ENCODE results near the gene SPOCK2.

The SPOCK2 gene

GRCh38 chr10:72013202-72013945 is 75.0 kb downstream of the SPOCK2 start:
- Histone ChIP-seq H3K9ac (ENCODE audit: low read length in 2 of 2) (no peak overlapping the region), H3K4me3 (ENCODE audit: low read length in 2 of 2) (no peak overlapping the region), H3K4me1 (ENCODE audit: control insufficient read depth, insufficient read depth, low read length) (peaks cover 54% of the 10 kb centered on the region), H3K36me3 (ENCODE audit: control insufficient read depth in 2 of 2, insufficient read depth in 2 of 2, low read length in 2 of 2) (peaks cover 0 to 8% of the 10 kb centered on the region in 2 donors), H3K9me3 (ENCODE audit: control insufficient read depth in 2 of 2, low read length in 2 of 2) (no peaks in the 10 kb centered on the region), H3K27ac (ENCODE audit: low read length) (peak overlapping the region; percentile 11), H3K27me3 (ENCODE audit: control insufficient read depth in 1 of 2, insufficient read depth in 2 of 2, low read length in 2 of 2) (no peaks in the 10 kb centered on the region)

GRCh38 chr10:72012796-72013195 is 75.6 kb downstream of the SPOCK2 start:
- H3K4me3 ChIP-seq (ENCODE audit: low read length in 2 of 2): no peak overlapping the region
- H3K9ac ChIP-seq (ENCODE audit: low read length in 2 of 2): no peak overlapping the region
- peaks cover 54% of the 10 kb centered on the region for H3K4me1 ChIP-seq (ENCODE audit: control insufficient read depth, insufficient read depth, low read length)
- no peaks in the 10 kb centered on the region for H3K9me3 ChIP-seq (ENCODE audit: control insufficient read depth in 2 of 2, low read length in 2 of 2)
- H3K27me3 ChIP-seq (ENCODE audit: control insufficient read depth in 1 of 2, insufficient read depth in 2 of 2, low read length in 2 of 2): no peaks in the 10 kb centered on the region
- H3K27ac ChIP-seq (ENCODE audit: low read length): peak overlapping the region; percentile 95
- peaks cover 0 to 11% of the 10 kb centered on the region in 2 donors for H3K36me3 ChIP-seq (ENCODE audit: control insufficient read depth in 2 of 2, insufficient read depth in 2 of 2, low read length in 2 of 2)

- H3K27ac ChIP-seq (ENCODE audit: low read length): peak overlapping the region; percentile 95
- peaks cover 4 to 16% of the 10 kb centered on the region in 2 donors for H3K36me3 ChIP-seq (ENCODE audit: control insufficient read depth in 2 of 2, insufficient read depth in 2 of 2, low read length in 2 of 2)
- H3K4me1 ChIP-seq (ENCODE audit: control insufficient read depth, insufficient read depth, low read length): peaks cover 48% of the 10 kb centered on the region
- no peak overlapping the region for H3K4me3 ChIP-seq (ENCODE audit: low read length in 2 of 2)
- no peaks in the 10 kb centered on the region for H3K9me3 ChIP-seq (ENCODE audit: control insufficient read depth in 2 of 2, low read length in 2 of 2)
- H3K9ac ChIP-seq (ENCODE audit: low read length in 2 of 2): peak overlapping the region in 1 of 2 donors; percentile 21
- H3K27me3 ChIP-seq (ENCODE audit: control insufficient read depth in 1 of 2, insufficient read depth in 2 of 2, low read length in 2 of 2): no peaks in the 10 kb centered on the region
These were observed 76.3 kb downstream of the SPOCK2 start for GRCh38 chr10:72011976-72012512.

- Histone ChIP-seq H3K4me1 (ENCODE audit: control insufficient read depth, insufficient read depth, low read length) (peaks cover 44% of the 10 kb centered on the region), H3K9me3 (ENCODE audit: control insufficient read depth in 2 of 2, low read length in 2 of 2) (no peaks in the 10 kb centered on the region), H3K9ac (ENCODE audit: low read length in 2 of 2) (no peak overlapping the region), H3K27ac (ENCODE audit: low read length) (peak overlapping the region; percentile 95), H3K4me3 (ENCODE audit: low read length in 2 of 2) (no peak overlapping the region), H3K27me3 (ENCODE audit: control insufficient read depth in 1 of 2, insufficient read depth in 2 of 2, low read length in 2 of 2) (no peaks in the 10 kb centered on the region), H3K36me3 (ENCODE audit: control insufficient read depth in 2 of 2, insufficient read depth in 2 of 2, low read length in 2 of 2) (peaks cover 4 to 20% of the 10 kb centered on the region in 2 donors)
These were observed 76.9 kb downstream of the SPOCK2 start for GRCh38 chr10:72011468-72011867.

- Histone ChIP-seq H3K4me1 (ENCODE audit: control insufficient read depth, insufficient read depth, low read length) (peaks cover 44% of the 10 kb centered on the region), H3K9me3 (ENCODE audit: control insufficient read depth in 2 of 2, low read length in 2 of 2) (no peaks in the 10 kb centered on the region), H3K4me3 (ENCODE audit: low read length in 2 of 2) (no peak overlapping the region), H3K36me3 (ENCODE audit: control insufficient read depth in 2 of 2, insufficient read depth in 2 of 2, low read length in 2 of 2) (peaks cover 8 to 25% of the 10 kb centered on the region in 2 donors), H3K27me3 (ENCODE audit: control insufficient read depth in 1 of 2, insufficient read depth in 2 of 2, low read length in 2 of 2) (no peaks in the 10 kb centered on the region), H3K9ac (ENCODE audit: low read length in 2 of 2) (peak overlapping the region in 1 of 2 donors; percentile 63), H3K27ac (ENCODE audit: low read length) (peak overlapping the region; percentile 95)
These were observed 77.3 kb downstream of the SPOCK2 start for GRCh38 chr10:72011016-72011415.

GRCh38 chr10:72010234-72010973 is 77.9 kb downstream of the SPOCK2 start:
- Histone ChIP-seq H3K27me3 (ENCODE audit: control insufficient read depth in 1 of 2, insufficient read depth in 2 of 2, low read length in 2 of 2) (no peaks in the 10 kb centered on the region), H3K4me1 (ENCODE audit: control insufficient read depth, insufficient read depth, low read length) (peaks cover 44% of the 10 kb centered on the region), H3K9ac (ENCODE audit: low read length in 2 of 2) (peak overlapping the region; percentile 62 to 63)

GRCh38 chr10:72009425-72010081 is 78.8 kb downstream of the SPOCK2 start:
- peak overlapping the region; percentile 62 to 63 for H3K9ac ChIP-seq (ENCODE audit: low read length in 2 of 2)
- H3K27ac ChIP-seq (ENCODE audit: low read length): peak overlapping the region; percentile 95
- H3K36me3 ChIP-seq (ENCODE audit: control insufficient read depth in 2 of 2, insufficient read depth in 2 of 2, low read length in 2 of 2): peaks cover 9 to 25% of the 10 kb centered on the region in 2 donors
- no peaks in the 10 kb centered on the region for H3K9me3 ChIP-seq (ENCODE audit: control insufficient read depth in 2 of 2, low read length in 2 of 2)
- H3K27me3 ChIP-seq (ENCODE audit: control insufficient read depth in 1 of 2, insufficient read depth in 2 of 2, low read length in 2 of 2): no peaks in the 10 kb centered on the region
- H3K4me3 ChIP-seq (ENCODE audit: low read length in 2 of 2): peak overlapping the region; percentile 51 to 52
- peaks cover 44% of the 10 kb centered on the region for H3K4me1 ChIP-seq (ENCODE audit: control insufficient read depth, insufficient read depth, low read length)

More at GRCh38 chr10:72010234-72010973, 77.9 kb downstream of the SPOCK2 start:
- Histone ChIP-seq H3K27ac (ENCODE audit: low read length) (peak overlapping the region; percentile 95), H3K9me3 (ENCODE audit: control insufficient read depth in 2 of 2, low read length in 2 of 2) (no peaks in the 10 kb centered on the region), H3K4me3 (ENCODE audit: low read length in 2 of 2) (peak overlapping the region in 1 of 2 donors; percentile 52), H3K36me3 (ENCODE audit: control insufficient read depth in 2 of 2, insufficient read depth in 2 of 2, low read length in 2 of 2) (peaks cover 9 to 25% of the 10 kb centered on the region in 2 donors)

- peaks cover 9 to 25% of the 10 kb centered on the region in 2 donors for H3K36me3 ChIP-seq (ENCODE audit: control insufficient read depth in 2 of 2, insufficient read depth in 2 of 2, low read length in 2 of 2)
- H3K4me3 ChIP-seq (ENCODE audit: low read length in 2 of 2): peak overlapping the region; percentile 20 to 52
- H3K9me3 ChIP-seq (ENCODE audit: control insufficient read depth in 2 of 2, low read length in 2 of 2): no peaks in the 10 kb centered on the region
- peak overlapping the region; percentile 95 for H3K27ac ChIP-seq (ENCODE audit: low read length)
- peaks cover 44% of the 10 kb centered on the region for H3K4me1 ChIP-seq (ENCODE audit: control insufficient read depth, insufficient read depth, low read length)
- H3K27me3 ChIP-seq (ENCODE audit: control insufficient read depth in 1 of 2, insufficient read depth in 2 of 2, low read length in 2 of 2): no peaks in the 10 kb centered on the region
- peak overlapping the region; percentile 62 to 63 for H3K9ac ChIP-seq (ENCODE audit: low read length in 2 of 2)
These were observed 79.3 kb downstream of the SPOCK2 start for GRCh38 chr10:72009051-72009424.
